Psoas muscle (tissue), 8 donors: ENCODE measurements around the gene ACKR3. TPM values are rescaled to one million over a fixed set of nuclear protein-coding genes. Genes with fewer than 3 reads are reported as not detected.

Experiments used
- ATAC-seq, 4 donors: fragments of 200-7000 bp; cut with Tn5 transposase; one replicate each; pipeline ENCODE4 v1.9.1; 2020; ENCODE audit warnings: moderate library complexity in 3 of 4, mild to moderate bottlenecking in 2 of 4
- DNase-seq, 2 donors: peaks; one replicate each; pipeline ENCODE4 v3.0.0-alpha.2; 2020
- H3K27ac ChIP-seq: fragments of 200-600 bp; one replicate; pipeline ENCODE4 v1.8.0; 2022
- H3K27me3 ChIP-seq, 3 donors: fragments of 200-600 bp in 1 of 3; one replicate each; pipeline versions ENCODE4 v1.6.1 to v1.8.0; 2013 to 2022; ENCODE audit warnings: low read length in 2 of 3, mild to moderate bottlenecking in 2 of 3, moderate library complexity in 1 of 3; ENCODE audit not compliant: insufficient read depth in 3 of 3
- H3K36me3 ChIP-seq, 2 donors: fragments of 200-600 bp in 1 of 2; one replicate each; pipeline versions ENCODE4 v1.6.1 to v1.8.0; 2013 to 2022; ENCODE audit warnings: low read depth in 1 of 2, mild to moderate bottlenecking in 1 of 2, moderate library complexity in 1 of 2; ENCODE audit not compliant: insufficient read depth in 1 of 2
- H3K4me1 ChIP-seq: fragments of 200-600 bp; one replicate; pipeline ENCODE4 v1.8.0; 2022
- H3K4me3 ChIP-seq: fragments of 200-600 bp; one replicate; pipeline ENCODE4 v1.8.0; 2022; ENCODE audit warnings: mild to moderate bottlenecking
- H3K9me3 ChIP-seq: fragments of 200-600 bp; one replicate; pipeline ENCODE4 v1.8.0; 2022
- WGBS, 3 donors: extraction: QIAGEN DNeasy Blood & Tissue Kit; methylation state at CpG; one replicate each; pipeline versions ENCODE4 v1.1.6 to v1.1.7; 2013; 5-methylcytosine and 5-hydroxymethylcytosine counted together
- intact Hi-C, 2 donors: fragments of 100-400 bp; cut with DNase I; formaldehyde crosslinking; loops; one replicate each; pipeline versions ENCODE4 v1.11.0 to v1.14.2; 2022
- polyA plus RNA-seq, 3 donors: library from polyadenylated mRNA; stranded (reverse); fragments of 200-250 nt; gene quantifications; one replicate each; pipeline ENCODE4 v1.2.3, GENCODE V29; 2013
- total RNA-seq, 4 donors: library from RNA; stranded (reverse); fragmentation: NEBNext Ultra II Directional in 2 of 4; extraction: Animal tissue kit (Norgen Biotek cat#: 25700) in 2 of 4; gene quantifications; one replicate each; pipeline versions ENCODE4 v1.2.1 to v1.2.4, GENCODE V29; 2021 to 2023
- TF ChIP-seq, protein P1 (sequence below): fragments of 200-600 bp; IDR thresholded peaks from one replicate; pipeline ENCODE4 v1.8.0; 2022; ENCODE audit warnings: antibody characterized with exemption
- donor health status: healthy with polysubstance abuse.
- donor health status: DM: no; HTN: no; CAD: no; lungs with moderate emphysema.
- donor health status: Bipolar disorder and iron deficiency.
- donor health status: healthy.
- donor health status: DM: yes; HTN: yes; CAD: no.
- donor health status: DM: no; HTN: no; CAD: no.
- donor health status: DM: no; HTN: no; CAD: no.
- donor health status: DM: yes; HTN: yes; CAD: no.

ACKR3 gene
- total and polyA plus RNA-seq, 7 donors: 7.8 to 25.3 (median 14.7) TPM

DNA sequence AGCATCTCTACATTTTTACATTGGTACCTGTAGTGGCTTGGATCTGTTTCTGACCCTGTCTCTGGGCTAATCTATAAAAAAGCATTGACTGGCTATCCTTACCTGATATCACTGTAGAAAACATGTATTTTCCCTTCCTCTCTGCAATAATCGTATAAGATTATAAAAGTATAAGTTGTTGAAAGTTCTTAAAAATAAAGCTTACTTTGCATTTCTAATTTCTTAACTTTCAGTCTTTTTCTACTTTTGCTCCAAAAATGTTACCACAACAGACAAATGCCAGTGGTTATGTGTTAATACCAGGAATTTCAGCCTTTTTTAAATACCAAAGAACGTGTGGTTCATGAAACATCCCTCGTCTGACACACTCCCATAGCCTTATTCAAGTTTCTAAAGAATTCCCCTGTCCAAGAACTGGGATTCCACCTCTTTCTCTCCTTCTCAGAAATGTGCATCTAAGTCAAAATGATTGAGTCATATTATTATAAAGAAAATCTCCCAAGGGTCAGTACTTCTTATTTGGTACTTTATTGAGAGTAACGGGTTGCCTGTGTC, 28.5 kb upstream of the ACKR3 start:
- Histone ChIP-seq H3K9me3 (no peaks in the 10 kb centered on the region), H3K27me3 (no peaks in the 10 kb centered on the region), H3K4me1 (no peaks in the 10 kb centered on the region), H3K27ac (no peak overlapping the region), H3K36me3 (no peaks in the 10 kb centered on the region), H3K4me3 (no peak overlapping the region)
- no peak for ATAC-seq
- intact Hi-C loops: no loop called here
- 72 to 76% (median 73%) methylated on average over 4 of the region's 4 CpGs for WGBS, 3 donors
- DNase-seq: no peak
- TF ChIP-seq, protein P1, sequence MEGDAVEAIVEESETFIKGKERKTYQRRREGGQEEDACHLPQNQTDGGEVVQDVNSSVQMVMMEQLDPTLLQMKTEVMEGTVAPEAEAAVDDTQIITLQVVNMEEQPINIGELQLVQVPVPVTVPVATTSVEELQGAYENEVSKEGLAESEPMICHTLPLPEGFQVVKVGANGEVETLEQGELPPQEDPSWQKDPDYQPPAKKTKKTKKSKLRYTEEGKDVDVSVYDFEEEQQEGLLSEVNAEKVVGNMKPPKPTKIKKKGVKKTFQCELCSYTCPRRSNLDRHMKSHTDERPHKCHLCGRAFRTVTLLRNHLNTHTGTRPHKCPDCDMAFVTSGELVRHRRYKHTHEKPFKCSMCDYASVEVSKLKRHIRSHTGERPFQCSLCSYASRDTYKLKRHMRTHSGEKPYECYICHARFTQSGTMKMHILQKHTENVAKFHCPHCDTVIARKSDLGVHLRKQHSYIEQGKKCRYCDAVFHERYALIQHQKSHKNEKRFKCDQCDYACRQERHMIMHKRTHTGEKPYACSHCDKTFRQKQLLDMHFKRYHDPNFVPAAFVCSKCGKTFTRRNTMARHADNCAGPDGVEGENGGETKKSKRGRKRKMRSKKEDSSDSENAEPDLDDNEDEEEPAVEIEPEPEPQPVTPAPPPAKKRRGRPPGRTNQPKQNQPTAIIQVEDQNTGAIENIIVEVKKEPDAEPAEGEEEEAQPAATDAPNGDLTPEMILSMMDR: no peak

- Histone ChIP-seq H3K27me3 (no peaks in the 10 kb centered on the region), H3K27ac (no peak overlapping the region), H3K9me3 (no peaks in the 10 kb centered on the region), H3K4me3 (no peak overlapping the region), H3K4me1 (no peaks in the 10 kb centered on the region), H3K36me3 (no peaks in the 10 kb centered on the region)
- intact Hi-C loops: no loop called here
- no peak for ATAC-seq
- no peak for DNase-seq
- TF ChIP-seq, protein P1: no peak
- WGBS, 3 donors: 92 to 98% (median 97%) methylated on average over 13 of the region's 13 CpGs
Measured at GRCh38 chr2:236544362-236544761, 25.3 kb upstream of the ACKR3 start.

DNA sequence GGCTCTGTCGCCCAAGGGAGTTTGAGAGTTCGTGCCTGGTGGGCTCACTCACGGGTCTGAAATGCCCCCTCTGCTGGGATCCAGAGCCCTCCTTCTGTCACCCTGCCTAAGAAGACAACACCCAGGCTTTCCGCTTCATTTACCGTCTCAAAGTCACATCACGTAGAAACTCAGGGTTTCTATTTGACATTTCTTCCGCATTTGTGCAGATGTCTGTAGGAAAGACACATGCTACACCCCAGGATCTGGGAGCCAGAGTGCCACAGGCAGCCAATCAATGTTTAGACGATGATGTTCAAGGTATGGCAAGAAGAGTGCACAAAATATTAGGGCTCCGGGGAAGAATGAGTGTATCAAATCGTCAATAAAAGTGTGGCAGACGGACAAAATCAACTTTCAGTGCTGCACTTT, 24.4 kb upstream of the ACKR3 start:
- DNase-seq (no peak), ATAC-seq (no peak)
- Histone ChIP-seq H3K27me3 (no peaks in the 10 kb centered on the region), H3K9me3 (no peaks in the 10 kb centered on the region), H3K27ac (no peak overlapping the region), H3K36me3 (no peaks in the 10 kb centered on the region), H3K4me1 (no peaks in the 10 kb centered on the region), H3K4me3 (no peak overlapping the region)
- TF ChIP-seq, protein P1: no peak
- intact Hi-C loops: no loop called here
- 56 to 66% (median 59%) methylated on average over 11 of the region's 11 CpGs for WGBS, 3 donors

- intact Hi-C loops: no loop called here
- DNase-seq (no peak), ATAC-seq (no peak)
- WGBS, 3 donors: 33 to 50% (median 40%) methylated on average over 13 of the region's 13 CpGs
- Histone ChIP-seq H3K4me3 (no peak overlapping the region), H3K27me3 (no peaks in the 10 kb centered on the region), H3K4me1 (no peaks in the 10 kb centered on the region), H3K9me3 (no peaks in the 10 kb centered on the region), H3K36me3 (no peaks in the 10 kb centered on the region), H3K27ac (no peak overlapping the region)
- TF ChIP-seq, protein P1: no peak
Measured at GRCh38 chr2:236545814-236546480, 23.7 kb upstream of the ACKR3 start.

GRCh38 chr2:236546561-236547002, 23.0 kb upstream of the ACKR3 start:
- 72 to 84% (median 81%) methylated on average over 7 of the region's 7 CpGs for WGBS, 3 donors
- no peaks in the 10 kb centered on the region for H3K27me3 ChIP-seq
- no peak overlapping the region for H3K27ac ChIP-seq
- H3K4me1 ChIP-seq: no peaks in the 10 kb centered on the region
- TF ChIP-seq, protein P1: no peak
- H3K9me3 ChIP-seq: no peaks in the 10 kb centered on the region
- H3K36me3 ChIP-seq: no peaks in the 10 kb centered on the region
- H3K4me3 ChIP-seq: no peak overlapping the region
- no peak for ATAC-seq
- intact Hi-C loops: no loop called here
- no peak for DNase-seq
